Adrenal gland (tissue), 5 donors: ENCODE measurements around the gene UBE3D.
"Not testable (repeated sequence)": the region's sequence is repeated elsewhere in the genome, so short reads cannot be mapped to it uniquely, and the experiment has no call there.

Experiments used
- CTCF ChIP-seq, 6 experiments: fragments of 450-650 bp in 4 of 6; fragments of 200-600 bp in 2 of 6; sonication (generic) in 1 of 6; IDR thresholded peaks; 1 replicate in 5 of 6; 2 replicates in 1 of 6; pipeline versions ENCODE4 v1.5.1 to v1.8.0; 2016 to 2021; ENCODE audit warnings: antibody characterized with exemption in 6 of 6, mild to moderate bottlenecking in 2 of 6, moderate library complexity in 1 of 6
- POLR2A ChIP-seq, 2 donors: fragments of 450-650 bp; IDR thresholded peaks; one replicate each; pipeline ENCODE4 v1.6.1; 2017; ENCODE audit warnings: antibody characterized with exemption in 2 of 2, mild to moderate bottlenecking in 2 of 2, moderate library complexity in 1 of 2
- donor health status: DM: no; HTN: no; CAD: no.

GRCh38 chr6:82856077-82856476, 209.6 kb downstream of the UBE3D start:
- TF ChIP-seq CTCF, POLR2A (IDR thresholded peaks at IDR 0.05): not testable (repeated sequence)
